ENCODE measurements around the gene ACOT7.

ACOT7 gene

GRCh38 chr1:6268415-6268814 is 125.2 kb downstream of the ACOT7 start:
- no peak for DNase-seq (ENCODE audit: low read depth)

GRCh38 chr1:6267686-6268322 is 125.8 kb downstream of the ACOT7 start:
- no peak for DNase-seq (ENCODE audit: low read depth)

GRCh38 chr1:6266641-6267040 is 126.9 kb downstream of the ACOT7 start:
- DNase-seq (ENCODE audit: low read depth) = no peak

GRCh38 chr1:6265151-6265550 is 128.4 kb downstream of the ACOT7 start:
- no peak for DNase-seq (ENCODE audit: low read depth)

- no peak for DNase-seq (ENCODE audit: low read depth)
Observed at GRCh38 chr1:6263716-6264115, 129.9 kb downstream of the ACOT7 start.

- DNase-seq (ENCODE audit: low read depth) = no peak
Observed at GRCh38 chr1:6262555-6263420, 130.8 kb downstream of the ACOT7 start.

GRCh38 chr1:6261615-6261995 is 132.0 kb downstream of the ACOT7 start:
- DNase-seq (ENCODE audit: low read depth) = no peak

GRCh38 chr1:6260961-6261614 is 132.5 kb downstream of the ACOT7 start, which contains the start of gene GPR153:
GPR153 (minus strand) TSS chr1:6261098; CDS start chr1:6254905, 6,193 bp downstream.
- DNase-seq (ENCODE audit: low read depth) = no peak

GRCh38 chr1:6260433-6260934 is 133.1 kb downstream of the ACOT7 start:
- DNase-seq (ENCODE audit: low read depth) = no peak

GRCh38 chr1:6259491-6260362 is 133.8 kb downstream of the ACOT7 start:
- peak; percentile 47 for DNase-seq (ENCODE audit: low read depth)

- no peak for DNase-seq (ENCODE audit: low read depth)
Observed at GRCh38 chr1:6258675-6259074, 134.9 kb downstream of the ACOT7 start.

- no peak for DNase-seq (ENCODE audit: low read depth)
Observed at GRCh38 chr1:6257541-6258069, 136.0 kb downstream of the ACOT7 start.

GRCh38 chr1:6256645-6257044 is 136.9 kb downstream of the ACOT7 start:
- no peak for DNase-seq (ENCODE audit: low read depth)

GRCh38 chr1:6254691-6255090 is 138.9 kb downstream of the ACOT7 start:
- no peak for DNase-seq (ENCODE audit: low read depth)

- DNase-seq (ENCODE audit: low read depth) = no peak
Observed at GRCh38 chr1:6253380-6253779, 140.2 kb downstream of the ACOT7 start.

GRCh38 chr1:6252374-6252710 is 141.2 kb downstream of the ACOT7 start:
- DNase-seq (ENCODE audit: low read depth) = no peak

- no peak for DNase-seq (ENCODE audit: low read depth)
Observed at GRCh38 chr1:6251681-6252373, 141.7 kb downstream of the ACOT7 start.

- no peak for DNase-seq (ENCODE audit: low read depth)
Observed at GRCh38 chr1:6251233-6251632, 142.3 kb downstream of the ACOT7 start.

- DNase-seq (ENCODE audit: low read depth) = no peak
Observed at GRCh38 chr1:6249739-6250689, 143.6 kb downstream of the ACOT7 start.

All from fibroblast of the conjunctiva (primary cell).